GM12873 (cell line): ENCODE data around the gene RPS6KA2.
A peak's percentile ranks its signal among the peaks of the same experiment; 100 is the strongest.

Experiments used
- TF ChIP-seq, protein P1 (sequence below): IDR thresholded peaks from 2 replicates; pipeline ENCODE4 v1.5.1; 2012; ENCODE audit warnings: low read depth, mild to moderate bottlenecking, moderate library complexity, low read length, control low read depth; ENCODE audit not compliant: insufficient read depth; ENCODE audit errors: missing control alignments

RPS6KA2 gene

DNA sequence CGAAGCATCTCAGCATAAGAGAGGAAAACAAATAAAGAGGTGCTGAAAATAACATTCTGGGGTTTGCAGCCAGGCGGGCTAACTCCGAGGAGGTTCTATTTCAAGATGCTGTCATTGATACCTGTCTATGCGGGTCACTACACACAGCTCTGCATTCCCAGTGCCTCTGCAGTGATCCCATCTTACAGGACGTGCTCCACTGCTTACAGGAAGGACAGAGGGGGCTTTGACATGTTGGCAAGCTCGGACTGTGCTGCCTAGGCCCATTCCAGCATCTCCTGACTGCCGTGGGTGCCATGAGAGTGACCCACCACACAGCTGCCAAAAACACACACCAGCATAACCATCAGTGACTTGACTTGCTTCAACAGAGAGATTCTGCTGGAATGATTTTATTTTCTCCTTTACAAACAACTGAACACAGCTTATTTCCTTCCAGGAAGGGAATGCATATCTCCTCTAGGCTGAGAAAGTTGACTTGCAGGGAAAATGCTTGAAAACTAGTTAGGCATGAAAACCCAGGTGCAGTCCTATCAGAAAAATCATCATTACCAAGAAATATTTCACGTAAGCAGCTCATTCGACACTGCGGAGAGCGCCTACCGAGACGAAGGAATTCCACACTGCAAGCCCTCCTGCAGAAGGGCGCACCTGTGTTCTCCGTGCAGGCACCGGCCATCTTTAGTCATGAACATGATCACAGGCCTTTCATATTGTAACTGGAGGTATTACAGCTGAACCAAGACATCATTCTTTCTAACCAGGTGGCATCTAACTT, 103.1 kb downstream of the RPS6KA2 start:
- TF ChIP-seq, protein P1, sequence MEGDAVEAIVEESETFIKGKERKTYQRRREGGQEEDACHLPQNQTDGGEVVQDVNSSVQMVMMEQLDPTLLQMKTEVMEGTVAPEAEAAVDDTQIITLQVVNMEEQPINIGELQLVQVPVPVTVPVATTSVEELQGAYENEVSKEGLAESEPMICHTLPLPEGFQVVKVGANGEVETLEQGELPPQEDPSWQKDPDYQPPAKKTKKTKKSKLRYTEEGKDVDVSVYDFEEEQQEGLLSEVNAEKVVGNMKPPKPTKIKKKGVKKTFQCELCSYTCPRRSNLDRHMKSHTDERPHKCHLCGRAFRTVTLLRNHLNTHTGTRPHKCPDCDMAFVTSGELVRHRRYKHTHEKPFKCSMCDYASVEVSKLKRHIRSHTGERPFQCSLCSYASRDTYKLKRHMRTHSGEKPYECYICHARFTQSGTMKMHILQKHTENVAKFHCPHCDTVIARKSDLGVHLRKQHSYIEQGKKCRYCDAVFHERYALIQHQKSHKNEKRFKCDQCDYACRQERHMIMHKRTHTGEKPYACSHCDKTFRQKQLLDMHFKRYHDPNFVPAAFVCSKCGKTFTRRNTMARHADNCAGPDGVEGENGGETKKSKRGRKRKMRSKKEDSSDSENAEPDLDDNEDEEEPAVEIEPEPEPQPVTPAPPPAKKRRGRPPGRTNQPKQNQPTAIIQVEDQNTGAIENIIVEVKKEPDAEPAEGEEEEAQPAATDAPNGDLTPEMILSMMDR = no peak

DNA sequence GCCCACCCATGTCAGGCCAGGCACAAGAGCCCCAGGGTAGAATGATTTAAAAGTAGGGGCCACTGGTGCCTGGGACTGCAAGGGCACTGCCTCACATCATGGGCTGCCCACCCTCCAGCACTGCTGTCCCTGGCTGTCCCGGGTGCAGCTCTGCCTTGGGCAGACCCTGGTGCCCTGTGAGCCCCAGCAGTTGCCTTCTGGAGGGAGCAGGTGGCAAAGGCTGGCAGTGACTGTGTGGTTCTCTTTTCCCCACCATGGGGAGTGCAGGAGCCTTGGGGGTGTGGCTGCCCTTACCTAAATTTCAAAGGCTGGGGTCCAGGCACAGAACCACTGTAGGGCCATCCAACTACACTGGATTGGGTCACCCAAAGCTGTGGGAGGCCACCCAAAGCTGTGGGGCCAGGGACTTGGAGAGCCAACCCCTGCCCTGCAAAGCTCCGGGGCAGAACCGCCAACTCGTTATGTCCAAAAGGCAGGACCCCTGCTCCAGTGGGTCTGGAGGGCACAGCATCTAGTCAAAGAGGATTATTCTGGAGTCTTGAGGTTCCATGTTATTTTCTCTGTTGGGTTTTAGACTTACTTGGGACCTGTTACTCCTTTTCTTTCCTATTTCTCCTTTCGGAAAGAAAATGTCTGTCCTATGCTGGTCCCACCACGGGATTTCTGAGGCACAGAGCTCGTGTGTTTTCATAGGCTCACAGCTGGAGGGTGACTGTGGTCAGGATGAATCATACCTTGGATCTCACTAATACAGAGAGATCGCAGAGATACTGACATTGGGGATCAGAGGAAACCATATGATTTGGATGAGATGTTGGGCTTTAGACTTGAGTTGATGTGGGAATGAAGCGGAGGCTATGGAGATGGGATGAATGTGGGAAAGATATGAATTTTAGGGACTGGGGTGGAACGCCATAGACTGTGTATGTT, 105.9 kb downstream of the RPS6KA2 start:
- TF ChIP-seq, protein P1 = no peak

DNA sequence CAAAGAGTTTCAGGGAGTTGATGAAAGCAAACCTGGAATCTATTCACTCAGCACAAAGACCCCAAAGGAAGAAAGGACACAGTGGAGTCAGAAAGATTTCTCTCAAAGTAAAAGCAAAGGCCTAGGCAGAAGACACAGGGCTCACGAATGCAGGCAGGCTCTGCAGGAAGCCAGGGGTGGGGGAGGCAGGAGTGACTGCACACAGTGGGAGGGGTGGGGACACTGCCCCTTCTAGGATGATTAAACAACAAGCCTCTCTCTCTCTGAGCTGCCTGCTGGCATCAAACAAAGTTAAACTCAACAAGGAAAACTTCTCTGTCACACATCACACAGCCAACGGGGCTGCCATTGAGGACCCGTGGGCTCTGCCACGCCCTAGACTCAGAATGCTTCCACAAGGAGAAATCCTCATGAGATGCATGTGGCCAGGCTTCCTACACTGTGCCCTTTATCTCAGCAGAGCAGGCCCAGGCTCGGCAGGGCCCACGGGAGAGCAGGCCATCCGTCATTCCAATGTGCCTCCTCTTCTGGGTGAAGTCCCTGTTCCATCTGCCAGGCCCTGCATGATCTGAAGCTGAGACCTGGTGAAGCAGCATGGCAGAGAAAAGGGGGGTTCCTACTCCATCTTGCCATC, 110.7 kb downstream of the RPS6KA2 start:
- TF ChIP-seq, protein P1 = no peak

DNA sequence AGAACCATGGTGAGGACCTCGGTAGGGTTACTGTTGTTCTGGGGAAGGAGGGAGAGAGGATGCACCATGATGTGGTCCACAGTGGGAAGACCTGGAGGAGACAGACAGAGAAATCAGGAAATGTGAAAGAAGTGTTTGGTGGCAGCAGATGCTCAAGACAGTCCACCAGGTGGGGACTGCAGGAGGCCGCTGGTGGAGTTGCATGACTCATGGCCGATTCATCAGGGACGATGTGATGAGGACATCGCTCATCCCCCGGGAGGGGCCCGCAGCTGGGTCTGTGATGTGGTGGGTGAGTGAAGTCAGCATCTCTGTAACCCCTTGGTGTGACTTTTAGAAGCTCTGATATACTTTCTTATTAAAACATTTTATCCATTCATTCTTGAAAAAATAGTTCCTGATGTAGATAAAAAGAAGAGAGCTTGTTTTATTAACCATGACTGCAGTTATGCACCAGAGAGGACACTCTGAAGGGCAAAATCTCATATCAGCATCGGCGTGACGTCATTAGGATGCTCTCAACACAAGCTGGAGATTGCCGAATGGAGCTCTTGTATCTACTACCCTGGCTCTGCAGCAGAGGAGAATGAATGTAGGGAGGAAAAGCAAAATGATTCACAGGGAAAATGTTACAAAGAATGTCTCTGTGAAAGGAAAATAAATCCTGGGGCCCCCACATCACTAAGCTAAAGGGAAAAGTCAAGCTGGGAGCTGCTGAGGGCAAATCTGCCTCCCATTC, 111.8 kb downstream of the RPS6KA2 start:
- TF ChIP-seq, protein P1 = no peak

DNA sequence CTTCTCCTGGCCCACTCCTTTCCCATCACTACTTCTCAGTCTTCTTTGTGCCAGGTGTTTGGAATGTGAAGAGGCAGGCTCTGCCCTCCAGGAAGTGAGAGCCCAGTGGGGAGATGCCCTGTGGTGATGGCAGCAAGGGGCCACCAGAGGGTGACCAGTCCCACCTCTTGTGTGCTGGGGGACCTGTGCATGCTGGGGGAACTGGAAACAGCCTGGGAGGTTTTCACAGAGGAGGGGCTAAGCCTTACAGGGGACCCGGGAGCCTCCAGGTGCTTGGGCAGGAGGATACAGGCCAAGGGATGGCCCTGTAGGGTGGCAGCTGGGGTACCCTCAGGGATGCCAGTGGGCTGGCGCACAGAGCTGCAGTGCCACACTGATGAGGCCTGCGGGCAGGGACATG, 112.9 kb downstream of the RPS6KA2 start:
- TF ChIP-seq, protein P1 = no peak

DNA sequence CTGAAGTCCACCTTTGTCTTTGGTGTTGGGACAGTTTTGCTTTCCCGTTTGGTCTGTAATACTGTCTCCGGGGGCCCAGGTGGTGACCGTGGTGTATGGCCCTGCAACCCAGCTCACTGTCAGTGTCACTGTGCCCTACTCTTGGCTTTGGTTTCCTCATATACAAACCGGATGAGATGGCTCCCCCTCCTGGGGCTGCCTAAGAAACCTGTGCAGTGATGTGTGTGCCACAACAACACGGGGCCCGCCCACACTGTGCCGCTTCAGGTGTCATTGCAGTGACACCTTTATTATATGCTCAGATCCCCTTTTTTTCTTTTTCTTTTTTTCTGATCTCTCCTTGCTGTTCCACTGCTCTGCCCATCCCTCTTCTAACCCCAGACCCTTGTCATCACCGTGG, 114.5 kb downstream of the RPS6KA2 start:
- TF ChIP-seq, protein P1 = peak; percentile 52

DNA sequence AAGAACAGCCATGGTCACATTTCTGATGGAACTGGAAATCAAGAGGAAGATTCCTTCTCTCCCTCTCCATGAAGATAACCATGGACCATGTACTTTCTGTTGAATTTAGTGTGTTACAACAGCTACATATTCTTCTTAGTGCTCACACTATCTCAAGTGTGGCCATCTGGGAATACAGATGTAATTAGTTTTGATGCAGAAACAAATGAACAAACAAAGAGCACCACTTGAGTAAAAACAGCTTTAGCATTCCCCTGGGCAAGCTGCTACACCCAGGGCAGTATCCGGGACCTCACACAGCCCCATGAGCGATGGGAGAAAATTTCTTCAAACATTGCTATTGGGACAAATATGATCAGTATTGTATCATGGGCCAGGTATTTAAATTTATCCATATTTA, 115.7 kb downstream of the RPS6KA2 start:
- TF ChIP-seq, protein P1 = no peak
